NCI-H2107 (cell line): Measurements from ENCODE around the gene CT47B1.
"Not testable (repeated sequence)": the region's sequence is repeated elsewhere in the genome, so short reads cannot be mapped to it uniquely, and the experiment has no call there.

Experiments used
- DNase-seq: peaks from one replicate; lab custom pipeline; 2025; lab: John Stamatoyannopoulos, UW

The CT47B1 gene

DNA sequence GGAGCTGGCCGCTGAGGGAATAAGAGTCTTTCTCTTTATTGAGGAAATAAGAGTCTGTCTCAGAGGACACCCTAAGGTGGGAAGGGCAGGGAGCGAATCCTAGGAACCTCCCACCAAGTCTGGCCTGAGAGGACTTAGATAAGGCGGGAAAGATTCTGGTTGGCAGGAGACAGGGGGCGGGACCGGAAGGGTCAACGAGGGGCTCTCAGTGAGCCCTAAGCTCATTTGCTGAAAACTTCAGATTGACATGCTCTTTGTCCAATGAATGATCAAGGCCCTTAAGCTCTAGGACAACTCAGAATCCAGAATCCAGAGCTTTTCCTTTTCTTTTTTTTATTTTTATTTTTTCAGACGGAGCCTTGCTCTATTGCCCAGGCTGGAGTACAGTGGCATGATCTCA is at the start of gene CT47B1:
TSS of gene CT47B1 (minus strand) at position 101 of the 400 bp plus-strand sequence. CDS start 196 bp downstream, outside the sequence.
- not testable (repeated sequence) for DNase-seq

DNA sequence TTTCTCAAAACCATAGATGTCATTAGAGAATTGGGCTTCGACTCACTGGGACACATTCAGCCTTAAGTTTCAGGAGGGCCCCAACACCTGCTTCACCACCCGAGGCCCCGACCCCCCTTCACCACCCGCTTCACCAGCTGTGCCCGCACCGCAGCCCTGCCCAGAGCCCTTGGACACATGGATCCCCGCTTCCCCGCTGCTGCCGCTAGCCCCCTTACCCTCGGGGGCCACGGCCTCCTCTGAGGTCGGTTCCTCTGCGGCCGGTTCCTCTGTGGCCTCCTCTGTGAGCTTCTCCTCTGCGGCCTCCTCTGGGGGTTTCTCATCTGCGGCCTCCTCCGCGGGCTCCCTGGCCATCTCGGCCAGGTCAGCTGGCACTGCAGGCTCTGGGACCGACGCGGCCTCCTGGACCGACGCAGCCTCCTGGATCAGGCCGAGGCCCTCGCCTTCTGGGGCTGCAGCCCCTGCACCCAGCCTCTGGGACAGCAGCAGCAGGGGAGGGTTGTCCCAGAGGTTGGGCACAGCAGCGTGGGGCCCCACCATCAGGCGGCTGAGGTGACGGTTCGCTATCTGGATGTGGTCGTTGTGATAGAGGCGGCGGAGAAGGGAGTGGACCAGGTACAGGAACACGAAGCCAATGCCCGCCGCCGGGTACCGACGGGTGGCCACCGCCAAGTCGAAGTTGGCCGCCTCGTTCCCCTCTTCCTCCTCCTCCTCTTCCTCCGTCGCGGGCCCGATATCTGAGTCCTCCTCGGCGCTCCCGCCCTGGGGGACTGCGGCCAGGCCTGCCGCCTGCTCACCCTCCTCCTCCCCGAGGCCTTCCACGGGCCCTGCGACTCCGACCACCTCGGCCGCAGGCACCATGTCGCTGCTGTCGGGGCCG is 748 bp downstream of the CT47B1 start:
- DNase-seq, result no peak

DNA sequence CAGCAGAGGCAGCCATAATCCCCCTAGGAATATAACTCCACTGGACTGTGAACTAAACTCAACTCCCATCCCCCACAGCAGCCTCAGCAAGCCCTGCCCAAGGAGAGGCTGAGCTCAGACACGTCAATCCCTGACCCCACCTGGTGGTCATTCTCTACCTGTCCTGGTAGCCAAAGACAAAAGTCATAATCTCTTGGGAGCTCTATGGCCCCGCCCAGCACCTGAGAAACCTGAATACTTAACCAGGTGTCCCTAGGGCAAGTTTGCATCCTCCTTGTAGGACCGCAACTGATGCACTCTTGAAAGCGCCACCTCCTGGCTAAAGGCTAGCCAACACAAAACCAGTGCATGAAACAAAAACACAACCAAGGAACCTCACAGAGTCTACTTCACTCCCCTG is 18.4 kb downstream of the CT47B1 start:
- no peak for DNase-seq

DNA sequence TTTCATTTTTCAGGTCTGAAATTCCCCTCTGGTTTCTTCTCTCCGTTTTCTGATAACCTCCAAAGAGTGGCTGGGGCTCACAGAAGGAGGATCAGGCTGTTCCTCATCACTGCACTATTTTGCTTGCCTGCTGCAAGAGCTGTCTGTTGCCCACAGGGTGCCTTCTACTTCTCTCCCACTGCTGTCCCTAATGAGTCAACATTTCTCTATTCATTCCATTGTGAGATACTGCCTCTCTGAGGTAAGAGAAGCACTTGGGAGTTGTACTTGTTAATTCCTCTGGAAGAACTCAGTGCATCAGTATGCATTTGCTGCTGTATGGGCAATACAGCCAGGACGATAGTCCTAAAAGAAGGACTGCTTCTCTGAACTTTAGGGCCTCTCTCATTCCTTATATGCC is 34.8 kb downstream of the CT47B1 start:
- DNase-seq, result no peak

DNA sequence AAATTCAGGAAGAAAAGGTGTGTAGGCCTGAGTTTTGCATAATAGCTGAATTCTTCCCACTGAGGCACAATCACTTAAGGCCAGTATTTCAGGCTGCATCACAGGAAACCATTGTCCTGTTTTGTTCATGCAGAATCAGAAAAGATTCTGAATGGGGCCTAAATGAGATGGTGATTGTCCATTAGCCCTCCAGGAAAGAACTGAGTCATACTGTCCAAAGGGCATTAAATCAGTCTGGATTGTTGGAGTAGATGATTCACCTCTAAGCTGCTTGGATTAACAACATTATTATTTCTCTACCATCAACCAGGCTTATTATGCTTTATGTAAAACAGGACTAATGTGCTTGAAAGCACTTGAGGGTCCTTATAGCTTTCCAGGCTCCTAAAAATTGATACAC is 36.2 kb downstream of the CT47B1 start:
- DNase-seq, result no peak

DNA sequence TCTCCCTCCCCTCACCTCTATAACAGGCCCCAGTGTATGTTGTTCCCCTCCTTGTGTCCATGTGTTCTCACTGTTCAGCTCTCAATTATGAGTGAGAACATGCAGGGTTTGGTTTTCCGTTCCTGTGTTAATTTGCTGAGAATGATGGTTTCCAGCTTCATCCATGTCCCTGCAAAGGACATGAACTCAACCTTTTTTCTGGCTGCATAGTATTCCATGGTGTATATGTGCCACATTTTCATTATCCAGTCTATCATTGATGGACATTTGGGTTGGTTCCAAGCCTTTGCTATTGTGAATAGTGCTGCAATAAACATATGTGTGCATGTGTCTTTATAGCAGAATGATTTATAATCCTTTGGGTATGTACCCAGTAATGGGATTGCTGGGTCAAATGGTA is 48.5 kb downstream of the CT47B1 start:
- not testable (repeated sequence) for DNase-seq

DNA sequence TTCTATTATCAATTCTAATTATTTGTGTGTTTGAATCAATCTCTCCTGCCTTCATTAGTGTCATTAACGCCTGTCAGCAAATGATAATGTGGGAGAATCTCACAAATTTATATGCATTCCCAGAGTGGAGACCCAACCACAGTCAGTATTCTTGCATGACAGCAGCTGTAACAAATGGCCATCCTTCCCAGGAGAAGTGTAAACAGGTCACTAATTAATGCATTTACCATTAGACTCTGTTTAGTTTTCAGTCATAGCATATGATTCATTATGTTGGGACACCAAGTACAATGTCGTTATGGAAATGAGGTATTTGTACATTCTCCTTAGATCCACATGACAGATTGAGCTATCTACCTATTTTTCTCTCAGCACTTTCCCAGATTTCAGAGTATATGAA is 50.5 kb downstream of the CT47B1 start:
- DNase-seq, result no peak

DNA sequence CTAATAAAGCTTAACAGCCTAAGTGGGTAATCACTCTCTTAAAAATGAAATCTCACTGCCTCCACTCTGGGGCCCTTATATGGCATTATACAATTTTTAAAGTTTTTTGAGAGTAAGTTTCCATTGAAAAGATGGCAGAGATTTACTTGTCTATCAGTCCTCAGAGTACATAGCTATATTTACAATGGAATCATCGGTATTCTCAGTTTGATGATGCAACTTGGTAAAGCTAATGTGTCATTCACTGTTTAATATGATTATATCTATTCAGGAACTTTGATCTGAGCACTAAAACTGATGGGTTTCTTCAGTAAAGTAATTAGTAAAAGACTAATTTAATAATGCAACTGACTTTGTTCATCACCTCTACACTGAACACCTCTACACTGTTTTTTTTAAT is 51.6 kb downstream of the CT47B1 start:
- no peak for DNase-seq

DNA sequence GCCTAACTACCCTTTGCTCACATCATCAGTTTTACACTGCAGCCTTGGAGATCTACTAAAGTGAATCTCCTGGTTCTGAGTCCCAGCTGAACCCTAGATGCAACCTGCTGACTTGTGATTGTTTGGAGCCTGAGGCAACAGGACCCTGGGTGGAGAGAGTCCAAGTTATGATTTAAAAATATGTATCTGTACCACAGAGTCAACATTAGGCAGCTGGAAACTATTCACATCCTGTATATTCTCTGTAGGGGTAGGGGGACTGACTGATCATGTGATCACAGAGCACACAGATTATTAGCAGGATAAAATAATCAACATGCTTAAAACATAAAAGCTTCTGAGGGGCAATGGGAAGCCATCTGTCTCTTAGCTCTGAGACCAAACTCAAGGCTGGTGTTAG is 52.1 kb downstream of the CT47B1 start:
- no peak for DNase-seq
